GM12878 (cell line): ENCODE results near the gene PRKCD. TPM values are rescaled to one million over a fixed set of nuclear protein-coding genes. Genes with fewer than 3 reads are reported as not detected.
A peak's percentile ranks its signal among the peaks of the same experiment; 100 is the strongest.

ENCODE experiments used
- ASH2L ChIP-seq: fragments of 300-600, 200-600 bp; sonication (generic); IDR thresholded peaks from 2 replicates; pipeline ENCODE4 v1.6.1; 2017; ENCODE audit warnings: low read depth, mild to moderate bottlenecking, borderline replicate concordance
- ATF2 ChIP-seq: IDR thresholded peaks from 2 replicates; pipeline ENCODE4 v1.6.1; 2012; ENCODE audit warnings: low read length, inconsistent platforms
- BCL3 ChIP-seq: IDR thresholded peaks from 2 replicates; pipeline ENCODE4 v1.6.1; 2011; ENCODE audit warnings: borderline replicate concordance, low read depth, mild to moderate bottlenecking, moderate library complexity, low read length; ENCODE audit not compliant: insufficient read depth, poor library complexity, severe bottlenecking
- BHLHE40 ChIP-seq, 2 experiments: fragments of 450-650 bp in 1 of 2; IDR thresholded peaks; 2 replicates each; pipeline ENCODE4 v1.6.1; 2011 to 2017; ENCODE audit warnings: low read depth in 2 of 2, borderline replicate concordance in 1 of 2, improper control_type of control experiment in 1 of 2, low read length in 1 of 2, mild to moderate bottlenecking in 1 of 2
- BMI1 ChIP-seq: fragments of 450-650 bp; IDR thresholded peaks from 2 replicates; pipeline ENCODE4 v1.6.1; 2016; ENCODE audit warnings: mild to moderate bottlenecking, moderate library complexity, borderline replicate concordance
- DPF2 ChIP-seq: fragments of 450-650 bp; IDR thresholded peaks from 2 replicates; pipeline ENCODE4 v1.6.1; 2017; ENCODE audit warnings: mild to moderate bottlenecking
- E2F8 ChIP-seq: fragments of 450-650 bp; IDR thresholded peaks from 2 replicates; pipeline ENCODE4 v1.6.1; 2018; ENCODE audit warnings: mild to moderate bottlenecking, low read depth, moderate library complexity; ENCODE audit not compliant: partially characterized antibody
- EGR1 ChIP-seq, 2 experiments: IDR thresholded peaks; 1 replicate in 1 of 2; 2 replicates in 1 of 2; pipeline ENCODE4 v1.6.1; 2011 to 2012; ENCODE audit warnings: low read depth in 2 of 2, low read length in 2 of 2, borderline replicate concordance in 1 of 2, mild to moderate bottlenecking in 1 of 2, moderate library complexity in 1 of 2
- FOS ChIP-seq: IDR thresholded peaks from 3 replicates; pipeline ENCODE4 v1.6.1; 2011; ENCODE audit warnings: borderline replicate concordance; ENCODE audit not compliant: insufficient read length; ENCODE audit errors: extremely low read depth
- IKZF2 ChIP-seq, 2 experiments: fragments of 450-650 bp; IDR thresholded peaks; 2 replicates each; pipeline ENCODE4 v1.6.1; 2017; ENCODE audit warnings: mild to moderate bottlenecking in 2 of 2, moderate library complexity in 2 of 2
- MTA3 ChIP-seq: IDR thresholded peaks from 2 replicates; pipeline ENCODE4 v1.6.1; 2012; ENCODE audit warnings: low read length, inconsistent platforms, borderline replicate concordance
- MYC ChIP-seq: IDR thresholded peaks from 2 replicates; pipeline ENCODE4 v1.6.1; 2011; ENCODE audit warnings: mild to moderate bottlenecking, low read length, moderate library complexity, inconsistent platforms; ENCODE audit not compliant: insufficient read depth, insufficient replicate concordance, insufficient read length, severe bottlenecking
- NKRF ChIP-seq: fragments of 450-650 bp; conservative IDR thresholded peaks from 2 replicates; pipeline ENCODE4 v1.6.1; 2017; ENCODE audit warnings: mild to moderate bottlenecking, moderate library complexity
- NR2C2 ChIP-seq: IDR thresholded peaks from 2 replicates; pipeline ENCODE4 v1.6.1; 2011; ENCODE audit warnings: borderline replicate concordance, low read depth; ENCODE audit not compliant: control insufficient read depth, insufficient read length
- PBX3 ChIP-seq: IDR thresholded peaks from 2 replicates; pipeline ENCODE4 v1.6.1; 2011; ENCODE audit warnings: mild to moderate bottlenecking, low read depth, low read length, moderate library complexity; ENCODE audit not compliant: insufficient replicate concordance
- RAD51 ChIP-seq: fragments of 450-650 bp; IDR thresholded peaks from 2 replicates; pipeline ENCODE4 v1.6.1; 2016; ENCODE audit warnings: moderate library complexity, mild to moderate bottlenecking, inconsistent platforms
- RB1 ChIP-seq: fragments of 450-650 bp; formaldehyde crosslinking; IDR thresholded peaks from 2 replicates; pipeline ENCODE4 v1.6.1; 2017; ENCODE audit warnings: mild to moderate bottlenecking, borderline replicate concordance
- SMAD5 ChIP-seq: IDR thresholded peaks from 2 replicates; pipeline ENCODE4 v1.6.1; 2016; ENCODE audit warnings: antibody characterized with exemption, low read depth
- TCF12 ChIP-seq: IDR thresholded peaks from 2 replicates; pipeline ENCODE4 v1.6.1; 2011; ENCODE audit warnings: low read depth, mild to moderate bottlenecking, low read length
- TCF3 ChIP-seq: IDR thresholded peaks from 2 replicates; pipeline ENCODE4 v1.6.1; 2012; ENCODE audit warnings: low read depth, mild to moderate bottlenecking, low read length, borderline replicate concordance; ENCODE audit not compliant: insufficient read depth
- YBX1 ChIP-seq: fragments of 450-650 bp; IDR thresholded peaks from 2 replicates; pipeline ENCODE4 v1.6.1; 2016; ENCODE audit warnings: antibody characterized with exemption
- polyA plus RNA-seq, 11 experiments: library from polyadenylated mRNA; depleted of rRNA in 4 of 11; unstranded in 6 of 11; stranded (reverse) in 5 of 11; fragments of >200 nt; fragmentation: Nextera tagmentation in 4 of 11; fragmentation: Illumina TruSeq in 1 of 11; extraction: Ambion mirVana in 4 of 11; extraction: Trizol in 1 of 11; gene quantifications; 1 replicate in 1 of 11; 2 replicates in 10 of 11; pipeline versions ENCODE4 v1.2.1 to v1.2.3, GENCODE V29; 2011 to 2016; ENCODE audit warnings: inconsistent platforms in 2 of 11, missing spikeins in 2 of 11, low read depth in 1 of 11
- total RNA-seq, 4 experiments: library from RNA; depleted of rRNA in 3 of 4; stranded (reverse); fragments of >200 nt in 3 of 4; fragmentation: Illumina TruSeq in 1 of 4; extraction: Trizol in 1 of 4; gene quantifications; 2 replicates each; pipeline versions ENCODE4 v1.2.1 to v1.2.3, GENCODE V29; 2013 to 2021

Gene PRKCD
- total and polyA plus RNA-seq, 10 of the 15 experiments (the other 5 are each of a cell fraction or from before 2014, with no cell fraction given) = 10.0 to 114 (median 42.4) TPM

- TF ChIP-seq PBX3 (no peak), TCF12 (no peak), SMAD5 (no peak), FOS (no peak), NR2C2 (no peak), E2F8 (no peak), RAD51 (no peak), IKZF2 (IDR thresholded peaks at IDR 0.05) (peak; percentile 77 to 80; a peak in 2 of 4 replicates), BCL3 (no peak), TCF3 (no peak), DPF2 (peak; percentile 29; the same call in 1 of the 2 replicates), RB1 (no peak), EGR1 (IDR thresholded peaks at IDR 0.05; ENCODE audit: borderline replicate concordance in 1 of 2, low read depth in 2 of 2, low read length in 2 of 2) (no peak), MTA3 (no peak), ASH2L (no peak), YBX1 (no peak), NKRF (no peak), ATF2 (no peak), BHLHE40 (IDR thresholded peaks at IDR 0.05; ENCODE audit: borderline replicate concordance in 1 of 2, low read depth in 2 of 2, low read length in 1 of 2) (peak in 1 of 2 experiments; percentile 33; a peak in 1 of 4 replicates), BMI1 (no peak), MYC (no peak)
Measured at GRCh38 chr3:53142986-53143385, 18.0 kb upstream of the PRKCD start (continued).
